Endothelial cell of umbilical vein (primary cell): Measurements from ENCODE around the gene HBZ. TPM values are rescaled to one million over a fixed set of nuclear protein-coding genes. Genes with fewer than 3 reads are reported as not detected.

Experiments
- BruUV-seq: library from RNA; stranded (reverse); fragments of 400-500 nt; replicated peaks from 2 replicates; lab custom pipeline; 2021; lab: Mats Ljungman, UMichigan
- CTCF ChIA-PET: fragments of 300-600, 350-600 bp; sonication (Branson Sonifier 250); formaldehyde crosslinking; loops from one replicate; lab custom pipeline; 2021; ENCODE audit warnings: antibody characterized with exemption, inconsistent platforms; lab: Charles Lee
- POLR2A ChIA-PET: fragments of 300-600, 350-600 bp; sonication (Branson Sonifier 250); formaldehyde crosslinking; loops from one replicate; lab custom pipeline; 2021; ENCODE audit warnings: antibody characterized with exemption, inconsistent platforms; lab: Charles Lee
- DNase-seq: peaks from one replicate; pipeline ENCODE4 v3.0.0-alpha.2; 2011; ENCODE audit warnings: low read depth, low spot score
- FAIRE-seq: peaks from 2 replicates; lab custom pipeline; 2011; peaks lifted over from hg19 to GRCh38; lab: Jason Lieb, UNC
- H2AFZ ChIP-seq: 2 replicates; pipeline ENCODE4 v1.6.0; 2012; ENCODE audit warnings: low read depth, low read length, control low read depth, inconsistent platforms
- H3K27ac ChIP-seq: 2 replicates; pipeline ENCODE4 v1.5.1; 2011; ENCODE audit warnings: low read depth, mild to moderate bottlenecking, control low read depth, low read length, moderate library complexity; ENCODE audit not compliant: insufficient read depth
- H3K27me3 ChIP-seq, 2 experiments: 2 replicates each; pipeline versions ENCODE4 v1.6.0 to v1.6.1; 2011; ENCODE audit warnings: low read length in 2 of 2, mixed read lengths in 1 of 2; ENCODE audit not compliant: control insufficient read depth in 2 of 2, insufficient read depth in 2 of 2
- H3K36me3 ChIP-seq, 2 experiments: 2 replicates in 1 of 2; 3 replicates in 1 of 2; pipeline ENCODE4 v1.5.1; 2011; ENCODE audit warnings: low read length in 2 of 2, mild to moderate bottlenecking in 1 of 2, moderate library complexity in 1 of 2; ENCODE audit not compliant: control insufficient read depth in 2 of 2, insufficient read depth in 2 of 2; ENCODE audit errors: extremely low read depth in 1 of 2
- H3K4me1 ChIP-seq: 3 replicates; pipeline ENCODE4 v1.5.1; 2011; ENCODE audit warnings: mild to moderate bottlenecking, low read length; ENCODE audit not compliant: control insufficient read depth, insufficient read depth; ENCODE audit errors: extremely low read depth
- H3K4me2 ChIP-seq: 2 replicates; pipeline ENCODE4 v1.6.1; 2011; ENCODE audit warnings: low read length, control low read depth, mixed read lengths; ENCODE audit not compliant: insufficient read depth
- H3K4me3 ChIP-seq, 3 experiments: fragments of 200-600 bp in 1 of 3; sonication (generic), shearing (Covaris generic) in 1 of 3; replicated peaks in 1 of 3; 2 replicates each; pipeline ENCODE4 v1.5.1; 2011 to 2016; ENCODE audit warnings: control low read depth in 3 of 3, low read length in 3 of 3, mild to moderate bottlenecking in 2 of 3, inconsistent platforms in 1 of 3, low read depth in 1 of 3, moderate library complexity in 1 of 3; ENCODE audit not compliant: insufficient read depth in 1 of 3
- H3K79me2 ChIP-seq: 2 replicates; pipeline ENCODE4 v1.6.0; 2012; ENCODE audit warnings: low read length, inconsistent platforms; ENCODE audit not compliant: control insufficient read depth, insufficient read depth
- H3K9ac ChIP-seq: replicated peaks from 2 replicates; pipeline ENCODE3; 2011; ENCODE audit warnings: low read length, control low read depth; ENCODE audit not compliant: insufficient read depth; ENCODE audit errors: extremely low read depth
- H3K9me1 ChIP-seq: replicated peaks from 3 replicates; pipeline ENCODE4 v1.6.0; 2011; ENCODE audit warnings: mild to moderate bottlenecking, low read length; ENCODE audit not compliant: control insufficient read depth, insufficient read depth; ENCODE audit errors: extremely low read depth
- H3K9me3 ChIP-seq: replicated peaks from 2 replicates; pipeline ENCODE4 v1.5.1; 2012; ENCODE audit warnings: low read length, inconsistent platforms; ENCODE audit not compliant: control insufficient read depth, insufficient read depth
- H4K20me1 ChIP-seq: replicated peaks from 2 replicates; pipeline ENCODE3; 2011; ENCODE audit warnings: mild to moderate bottlenecking, low read length; ENCODE audit not compliant: control insufficient read depth, insufficient read depth; ENCODE audit errors: extremely low read depth
- CTCF ChIP-seq, 2 donors: IDR thresholded peaks; 1 replicate in 1 of 2; 2 replicates in 1 of 2; pipeline ENCODE4 v1.5.1; 2011; ENCODE audit warnings: low read length in 2 of 2, mild to moderate bottlenecking in 2 of 2, moderate library complexity in 2 of 2, control low read depth in 1 of 2, inconsistent platforms in 1 of 2, low read depth in 1 of 2; ENCODE audit not compliant: insufficient read depth in 1 of 2; ENCODE audit errors: extremely low read depth in 1 of 2
- EZH2 ChIP-seq: IDR thresholded peaks from 2 replicates; pipeline ENCODE4 v1.6.1; 2012; ENCODE audit warnings: borderline replicate concordance, low read depth, mild to moderate bottlenecking, moderate library complexity, low read length, inconsistent platforms; ENCODE audit not compliant: severe bottlenecking
- FOS ChIP-seq: IDR thresholded peaks from 2 replicates; pipeline ENCODE4 v1.6.1; 2011; ENCODE audit warnings: mild to moderate bottlenecking, low read length, moderate library complexity, borderline replicate concordance; ENCODE audit not compliant: insufficient read depth
- GATA2 ChIP-seq: IDR thresholded peaks from 2 replicates; pipeline ENCODE4 v1.7.0; 2011; ENCODE audit warnings: low read depth, mild to moderate bottlenecking, moderate library complexity, mixed read lengths, low read length; ENCODE audit not compliant: insufficient read length, insufficient read depth
- JUN ChIP-seq: IDR thresholded peaks from 2 replicates; pipeline ENCODE4 v1.6.1; 2011; ENCODE audit warnings: borderline replicate concordance, low read depth; ENCODE audit not compliant: insufficient read length, insufficient read depth
- MYC ChIP-seq: IDR thresholded peaks from one replicate; pipeline ENCODE4 v1.6.1; 2011; ENCODE audit warnings: mild to moderate bottlenecking, low read depth, low read length
- POLR2A ChIP-seq: IDR thresholded peaks from 2 replicates; pipeline ENCODE4 v1.6.1; 2012; ENCODE audit warnings: low read depth, mild to moderate bottlenecking, control low read depth, low read length
- POLR2AphosphoS5 ChIP-seq: IDR thresholded peaks from 2 replicates; pipeline ENCODE4 v1.6.1; 2012; ENCODE audit warnings: low read depth, mild to moderate bottlenecking, control low read depth, low read length, moderate library complexity; ENCODE audit not compliant: insufficient read depth
- dilution Hi-C: fragments of 300-500 bp; cut with MboI; formaldehyde crosslinking; loops from one replicate; pipeline ENCODE4 v1.15.0; 2019; ENCODE audit warnings: low sequenced_read_pairs; ENCODE audit not compliant: extremely low pct_ligation_motif_present
- intact Hi-C: fragments of 100-400 bp; cut with micrococcal nuclease; formaldehyde crosslinking; loops from one replicate; pipeline ENCODE4 v1.10.0; 2022
- polyA plus RNA-seq, 4 experiments: library from polyadenylated mRNA; depleted of rRNA in 3 of 4; stranded (reverse) in 3 of 4; unstranded in 1 of 4; fragments of >200 nt; gene quantifications; 2 replicates each; pipeline versions ENCODE4 v1.2.1 to v1.2.3, GENCODE V29; 2011 to 2012; ENCODE audit warnings: missing spikeins in 1 of 4
- total RNA-seq: library from RNA; stranded (reverse); gene quantifications from 2 replicates; pipeline ENCODE4 v1.2.3, GENCODE V29; 2021
- TF ChIP-seq, protein P1 (sequence below): IDR thresholded peaks from 2 replicates; pipeline ENCODE4 v1.6.1; 2011; ENCODE audit not compliant: insufficient read depth, insufficient read length

The HBZ gene
- total and polyA plus RNA-seq, 2 donors (not counting 3 experiments of a cell fraction or from before 2014, with no cell fraction given) = not detected

- Histone ChIP-seq H2AFZ (no peak overlapping the region), H3K9me3 (no peaks in the 10 kb centered on the region), H3K79me2 (no peaks in the 10 kb centered on the region), H3K4me1 (peaks cover 5% of the 10 kb centered on the region), H3K27ac (no peak overlapping the region), H3K36me3 (no peaks in the 10 kb centered on the region), H3K9me1 (no peaks in the 10 kb centered on the region), H3K9ac (no peak overlapping the region), H3K27me3 (peaks cover 38 to 41% of the 10 kb centered on the region in 2 experiments), H4K20me1 (no peaks in the 10 kb centered on the region), H3K4me2 (no peak overlapping the region), H3K4me3 (no peak overlapping the region)
- FAIRE-seq (no peak), DNase-seq (no peak)
- BruUV-seq = no TSS peak
- TF ChIP-seq MYC (no peak), POLR2AphosphoS5 (no peak), POLR2A (no peak), FOS (no peak), JUN (no peak), GATA2 (no peak), EZH2 (no peak), CTCF (IDR thresholded peaks at IDR 0.05; ENCODE audit: extremely low read depth in 1 of 2, insufficient read depth in 1 of 2, low read depth in 1 of 2, low read length in 2 of 2) (no peak)
- TF ChIP-seq, protein P1, sequence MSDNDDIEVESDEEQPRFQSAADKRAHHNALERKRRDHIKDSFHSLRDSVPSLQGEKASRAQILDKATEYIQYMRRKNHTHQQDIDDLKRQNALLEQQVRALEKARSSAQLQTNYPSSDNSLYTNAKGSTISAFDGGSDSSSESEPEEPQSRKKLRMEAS = no peak
- ChIA-PET CTCF (interaction anchor here (0.6 to 2.3 kb wide), 3 partner anchors 71 to 184 kb away, joined by 4 to 11 read pairs (median 4); no protein-coding TSS in a partner anchor), POLR2A (no interaction called here)
- intact Hi-C loops (no loop called here), dilution Hi-C loops (no loop called here)
These were observed 25.7 kb downstream of the HBZ start for GRCh38 chr16:177981-178667.
